ENCODE measurements around the gene STPG2.
"Not testable (repeated sequence)": the region's sequence is repeated elsewhere in the genome, so short reads cannot be mapped to it uniquely, and the experiment has no call there.

The STPG2 gene

GRCh38 chr4:97938141-97938540, 205.1 kb downstream of the STPG2 start:
- DNase-seq: no peak

- DNase-seq: no peak
Observed at GRCh38 chr4:97924341-97924958, 218.8 kb downstream of the STPG2 start.

- no peak for DNase-seq
Observed at GRCh38 chr4:97923096-97923495, 220.2 kb downstream of the STPG2 start.

GRCh38 chr4:97917115-97917514, 226.2 kb downstream of the STPG2 start:
- no peak for DNase-seq

GRCh38 chr4:97912156-97912555, 231.1 kb downstream of the STPG2 start:
- no peak for DNase-seq

- no peak for DNase-seq
Observed at GRCh38 chr4:97911236-97911906, 231.9 kb downstream of the STPG2 start.

GRCh38 chr4:97910005-97910404, 233.3 kb downstream of the STPG2 start:
- no peak for DNase-seq

GRCh38 chr4:97903436-97904189, 239.7 kb downstream of the STPG2 start:
- DNase-seq: not testable (repeated sequence)

GRCh38 chr4:97900229-97900628, 243.0 kb downstream of the STPG2 start:
- no peak for DNase-seq

GRCh38 chr4:97892592-97893266, 250.5 kb downstream of the STPG2 start:
- DNase-seq: no peak

GRCh38 chr4:97879942-97880341, 263.3 kb downstream of the STPG2 start:
- no peak for DNase-seq

GRCh38 chr4:97868097-97868496, 275.2 kb downstream of the STPG2 start:
- no peak for DNase-seq

GRCh38 chr4:97867557-97868091, 275.7 kb downstream of the STPG2 start:
- DNase-seq: no peak

GRCh38 chr4:97866821-97867556, 276.3 kb downstream of the STPG2 start:
- DNase-seq: no peak

- DNase-seq: no peak
Observed at GRCh38 chr4:97851115-97851514, 292.2 kb downstream of the STPG2 start.

GRCh38 chr4:97845758-97846157, 297.5 kb downstream of the STPG2 start:
- no peak for DNase-seq

- DNase-seq: no peak
Observed at GRCh38 chr4:97841512-97841911, 301.8 kb downstream of the STPG2 start.

GRCh38 chr4:97836662-97837061, 306.6 kb downstream of the STPG2 start:
- DNase-seq: no peak

GRCh38 chr4:97828646-97829045, 314.6 kb downstream of the STPG2 start:
- DNase-seq: no peak

GRCh38 chr4:97819294-97819693, 324.0 kb downstream of the STPG2 start:
- DNase-seq: no peak

GRCh38 chr4:97812768-97813167, 330.5 kb downstream of the STPG2 start:
- DNase-seq: no peak

GRCh38 chr4:97786306-97786920, 356.9 kb downstream of the STPG2 start:
- DNase-seq: no peak

All from activated CD4-positive, CD25-positive, alpha-beta regulatory T cell (primary cell).